ENCODE measurements around the gene S100A2. TPM values are rescaled to one million over a fixed set of nuclear protein-coding genes. Genes with fewer than 3 reads are reported as not detected.

S100A2 gene
- total and polyA plus RNA-seq, 2 experiments from 2014 or later, result 1.7 to 8.6 TPM

GRCh38 chr1:153531638-153532037 is 34.0 kb downstream of the S100A2 start:
- H2AFZ ChIP-seq, result no peak overlapping the region
- no peaks in the 10 kb centered on the region for H4K20me1 ChIP-seq (ENCODE audit: insufficient read depth)
- no peaks in the 10 kb centered on the region for H3K9me2 ChIP-seq (ENCODE audit: insufficient read depth)
- no peaks in the 10 kb centered on the region for H3K36me3 ChIP-seq (ENCODE audit: low read depth)
- no peak for DNase-seq
- peaks cover 47% of the 10 kb centered on the region for H3F3A ChIP-seq (ENCODE audit: insufficient read depth)
- in situ Hi-C loops (cut with MboI), result no loop called here
- H3K27ac ChIP-seq, result peak overlapping the region; percentile 97; the same call in 1 of the 2 replicates
- no peaks in the 10 kb centered on the region for H3K27me3 ChIP-seq (replicated peaks; ENCODE audit: insufficient read depth)
- TF ChIP-seq EZH2phosphoT487 (IDR thresholded peaks at IDR 0.05; ENCODE audit: insufficient read depth, low read depth) (no peak), EZH2 (IDR thresholded peaks at IDR 0.05; ENCODE audit: insufficient read depth, poor library complexity, severe bottlenecking) (no peak)
- H3K9me3 ChIP-seq (ENCODE audit: low read depth), result no peaks in the 10 kb centered on the region
- 79 to 80% methylated on average over 3 of the region's 3 CpGs for WGBS, 2 experiments (ENCODE audit: low coverage in 1 of 2, low lambda C conversion rate in 2 of 2, missing lambda C conversion rate in 2 of 2)
- H3K4me3 ChIP-seq, result no peak overlapping the region
- no peak overlapping the region for H3K4me2 ChIP-seq (ENCODE audit: unreplicated experiment)
- no peak overlapping the region for H3K9ac ChIP-seq
- peaks cover 21% of the 10 kb centered on the region for H3K4me1 ChIP-seq (ENCODE audit: insufficient read depth)
- peaks cover 17% of the 10 kb centered on the region for H3K79me2 ChIP-seq (ENCODE audit: insufficient read depth)

GRCh38 chr1:153527683-153528040 is 38.0 kb downstream of the S100A2 start:
- no peak overlapping the region for H3K27ac ChIP-seq
- H3K9me2 ChIP-seq (ENCODE audit: insufficient read depth), result no peaks in the 10 kb centered on the region
- no peak for TF ChIP-seq EZH2 (IDR thresholded peaks at IDR 0.05; ENCODE audit: insufficient read depth, poor library complexity, severe bottlenecking)
- TF ChIP-seq EZH2phosphoT487 (IDR thresholded peaks at IDR 0.05; ENCODE audit: insufficient read depth, low read depth), result no peak
- no peak overlapping the region for H3K9ac ChIP-seq
- no peaks in the 10 kb centered on the region for H3K27me3 ChIP-seq (replicated peaks; ENCODE audit: insufficient read depth)
- H4K20me1 ChIP-seq (ENCODE audit: insufficient read depth), result no peaks in the 10 kb centered on the region
- H3K4me1 ChIP-seq (ENCODE audit: insufficient read depth), result peaks cover 17% of the 10 kb centered on the region
- H3K79me2 ChIP-seq (ENCODE audit: insufficient read depth), result no peaks in the 10 kb centered on the region
- in situ Hi-C loops (cut with MboI), result no loop called here
- 72 to 75% methylated on average over 5 of the region's 5 CpGs for WGBS, 2 experiments (ENCODE audit: low coverage in 1 of 2, low lambda C conversion rate in 2 of 2, missing lambda C conversion rate in 2 of 2)
- H3K9me3 ChIP-seq (ENCODE audit: low read depth), result no peaks in the 10 kb centered on the region
- H3K36me3 ChIP-seq (ENCODE audit: low read depth), result no peaks in the 10 kb centered on the region
- peaks cover 46% of the 10 kb centered on the region for H3F3A ChIP-seq (ENCODE audit: insufficient read depth)
- no peak overlapping the region for H2AFZ ChIP-seq
- DNase-seq, result no peak
- no peak overlapping the region for H3K4me2 ChIP-seq (ENCODE audit: unreplicated experiment)
- H3K4me3 ChIP-seq, result no peak overlapping the region

- 72 to 75% methylated on average over 8 of the region's 8 CpGs for WGBS, 2 experiments (ENCODE audit: low coverage in 1 of 2, low lambda C conversion rate in 2 of 2, missing lambda C conversion rate in 2 of 2)
- DNase-seq, result peak; percentile 56
- in situ Hi-C loops (cut with MboI), result no loop called here
Observed at GRCh38 chr1:153527023-153527682, 38.5 kb downstream of the S100A2 start.

GRCh38 chr1:153526132-153526543 is 39.5 kb downstream of the S100A2 start:
- Histone ChIP-seq H3K4me3 (no peak overlapping the region), H3K27me3 (replicated peaks; ENCODE audit: insufficient read depth) (no peaks in the 10 kb centered on the region), H4K20me1 (ENCODE audit: insufficient read depth) (no peaks in the 10 kb centered on the region), H3K4me2 (ENCODE audit: unreplicated experiment) (no peak overlapping the region), H3K9me3 (ENCODE audit: low read depth) (no peaks in the 10 kb centered on the region), H3K36me3 (ENCODE audit: low read depth) (no peaks in the 10 kb centered on the region), H3K9ac (no peak overlapping the region), H3K79me2 (ENCODE audit: insufficient read depth) (no peaks in the 10 kb centered on the region), H3K27ac (no peak overlapping the region), H3F3A (ENCODE audit: insufficient read depth) (peaks cover 31% of the 10 kb centered on the region), H2AFZ (no peak overlapping the region), H3K9me2 (ENCODE audit: insufficient read depth) (no peaks in the 10 kb centered on the region), H3K4me1 (ENCODE audit: insufficient read depth) (peaks cover 9% of the 10 kb centered on the region)
- 65 to 70% methylated on average over 8 of the region's 8 CpGs for WGBS, 2 experiments (ENCODE audit: low coverage in 1 of 2, low lambda C conversion rate in 2 of 2, missing lambda C conversion rate in 2 of 2)
- in situ Hi-C loops (cut with MboI), result no loop called here
- DNase-seq, result no peak
- TF ChIP-seq EZH2phosphoT487 (IDR thresholded peaks at IDR 0.05; ENCODE audit: insufficient read depth, low read depth) (no peak), EZH2 (IDR thresholded peaks at IDR 0.05; ENCODE audit: insufficient read depth, poor library complexity, severe bottlenecking) (no peak)

More at GRCh38 chr1:153527023-153527682, 38.5 kb downstream of the S100A2 start:
- H3F3A ChIP-seq (ENCODE audit: insufficient read depth), result peaks cover 41% of the 10 kb centered on the region
- H3K4me2 ChIP-seq (ENCODE audit: unreplicated experiment), result no peak overlapping the region
- no peak overlapping the region for H2AFZ ChIP-seq
- H3K79me2 ChIP-seq (ENCODE audit: insufficient read depth), result no peaks in the 10 kb centered on the region
- TF ChIP-seq EZH2 (IDR thresholded peaks at IDR 0.05; ENCODE audit: insufficient read depth, poor library complexity, severe bottlenecking) (no peak), EZH2phosphoT487 (IDR thresholded peaks at IDR 0.05; ENCODE audit: insufficient read depth, low read depth) (no peak)
- no peaks in the 10 kb centered on the region for H3K36me3 ChIP-seq (ENCODE audit: low read depth)
- no peaks in the 10 kb centered on the region for H4K20me1 ChIP-seq (ENCODE audit: insufficient read depth)
- no peak overlapping the region for H3K4me3 ChIP-seq
- H3K27ac ChIP-seq, result no peak overlapping the region
- no peaks in the 10 kb centered on the region for H3K9me3 ChIP-seq (ENCODE audit: low read depth)
- no peaks in the 10 kb centered on the region for H3K27me3 ChIP-seq (replicated peaks; ENCODE audit: insufficient read depth)
- H3K9ac ChIP-seq, result no peak overlapping the region
- peaks cover 12% of the 10 kb centered on the region for H3K4me1 ChIP-seq (ENCODE audit: insufficient read depth)
- no peaks in the 10 kb centered on the region for H3K9me2 ChIP-seq (ENCODE audit: insufficient read depth)
